GM12892 (cell line): ENCODE results near the gene TCF12.

Source experiments
- POLR2A ChIP-seq: IDR thresholded peaks from 2 replicates; pipeline ENCODE4 v1.6.1; 2011; ENCODE audit warnings: low read depth, low read length, control low read depth
- POLR2AphosphoS5 ChIP-seq: IDR thresholded peaks from 2 replicates; pipeline ENCODE4 v1.6.1; 2011; ENCODE audit warnings: low read depth, low read length, control low read depth
- TAF1 ChIP-seq: IDR thresholded peaks from 2 replicates; pipeline ENCODE4 v1.6.1; 2011; ENCODE audit warnings: low read depth, mild to moderate bottlenecking, control low read depth, low read length, borderline replicate concordance

DNA sequence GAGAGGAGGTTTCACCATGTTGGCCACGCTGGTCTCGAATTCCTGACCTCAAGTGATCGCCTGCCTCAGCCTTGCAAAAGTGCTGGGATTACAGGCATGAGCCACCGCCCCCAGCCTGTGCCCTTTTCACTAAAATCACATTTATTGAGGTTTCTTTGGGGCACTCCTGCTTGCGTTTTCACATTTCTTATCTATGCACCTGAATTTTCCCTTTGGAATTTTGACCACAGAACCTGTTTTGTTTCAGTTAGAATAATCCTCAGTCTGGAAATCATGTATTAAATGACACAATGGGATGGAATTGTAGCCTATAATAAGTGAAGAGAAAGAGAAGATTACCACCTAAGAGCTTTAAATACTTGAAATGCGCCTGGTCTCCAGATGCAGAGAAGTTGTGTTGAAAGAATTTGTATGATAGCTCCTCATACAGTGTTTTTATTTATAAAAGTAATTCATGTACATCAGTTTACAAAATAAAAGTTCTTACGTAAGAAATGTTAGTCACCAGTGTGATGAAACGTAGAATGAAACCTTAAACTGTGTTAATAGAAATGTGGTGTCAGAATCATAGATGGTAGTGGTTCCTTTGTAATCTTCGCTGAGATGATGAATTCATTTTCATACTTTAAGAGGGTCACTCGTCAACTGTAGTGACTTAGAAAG is 107.0 kb downstream of the TCF12 start:
- TF ChIP-seq POLR2A (no peak), TAF1 (no peak), POLR2AphosphoS5 (no peak)
